Neural cell (in vitro differentiated cells): ENCODE results near the gene CFAP92. TPM values are rescaled to one million over a fixed set of nuclear protein-coding genes. Genes with fewer than 3 reads are reported as not detected.

ENCODE experiments used
- H2AFZ ChIP-seq: fragments of 200-600, 300-800 bp; sonication (generic), shearing (Covaris generic); 2 replicates; pipeline ENCODE4 v1.6.0; 2014; ENCODE audit warnings: low read depth, mild to moderate bottlenecking, antibody characterized with exemption, low read length, moderate library complexity
- H3F3A ChIP-seq: fragments of 200-600 bp; shearing (Covaris generic); 2 replicates; pipeline ENCODE4 v1.6.1; 2016; ENCODE audit warnings: mild to moderate bottlenecking, moderate library complexity, mixed read lengths, antibody characterized with exemption, low read length; ENCODE audit not compliant: insufficient read depth, poor library complexity, severe bottlenecking
- H3K27ac ChIP-seq: fragments of 200-600, 300-800 bp; sonication (generic), shearing (Covaris generic); 2 replicates; pipeline ENCODE4 v1.5.1; 2014; ENCODE audit warnings: mild to moderate bottlenecking, low read length, moderate library complexity
- H3K27me3 ChIP-seq: fragments of 300-800, 200-600 bp; sonication (generic), shearing (Covaris generic); 2 replicates; pipeline ENCODE4 v1.6.0; 2014; ENCODE audit warnings: mild to moderate bottlenecking, low read depth, low read length, moderate library complexity; ENCODE audit not compliant: insufficient read depth
- H3K36me3 ChIP-seq: fragments of 300-800, 200-600 bp; sonication (generic), shearing (Covaris generic); 2 replicates; pipeline ENCODE4 v1.5.1; 2014; ENCODE audit warnings: mild to moderate bottlenecking, antibody characterized with exemption, low read length, moderate library complexity; ENCODE audit not compliant: insufficient read depth
- H3K4me2 ChIP-seq: fragments of 300-800, 200-600 bp; sonication (generic), shearing (Covaris generic); 2 replicates; pipeline ENCODE4 v1.6.0; 2014; ENCODE audit warnings: mild to moderate bottlenecking, low read length
- H3K4me3 ChIP-seq: fragments of 300-800, 200-600 bp; sonication (generic), shearing (Covaris generic); 2 replicates; pipeline ENCODE4 v1.5.1; 2014; ENCODE audit warnings: mild to moderate bottlenecking, low read length, moderate library complexity
- H3K79me2 ChIP-seq: fragments of 200-600 bp; shearing (Covaris generic); replicated peaks from 2 replicates; pipeline ENCODE4 v1.6.0; 2014; ENCODE audit warnings: mild to moderate bottlenecking, low read length, moderate library complexity; ENCODE audit not compliant: insufficient read depth
- H3K9ac ChIP-seq: fragments of 300-800, 200-600 bp; sonication (generic), shearing (Covaris generic); 2 replicates; pipeline ENCODE4 v1.6.1; 2016; ENCODE audit warnings: mild to moderate bottlenecking, low read length, mixed read lengths
- H3K9me2 ChIP-seq: fragments of 200-600 bp; shearing (Covaris generic); 2 replicates; pipeline ENCODE4 v1.6.1; 2016; ENCODE audit warnings: mild to moderate bottlenecking, low read length, mixed read lengths; ENCODE audit not compliant: insufficient read depth
- H3K9me3 ChIP-seq: fragments of 200-600, 300-800 bp; sonication (generic), shearing (Covaris generic); 2 replicates; pipeline ENCODE4 v1.6.1; 2016; ENCODE audit warnings: mild to moderate bottlenecking, mixed run types, low read length, moderate library complexity, mixed read lengths
- H4K20me1 ChIP-seq: fragments of 200-600 bp; shearing (Covaris generic); 2 replicates; pipeline ENCODE4 v1.6.1; 2016; ENCODE audit warnings: mild to moderate bottlenecking, mixed run types; ENCODE audit not compliant: insufficient read depth
- CTCF ChIP-seq: fragments of 450-650 bp; IDR thresholded peaks from 2 replicates; pipeline ENCODE4 v1.5.1; 2014; ENCODE audit warnings: antibody characterized with exemption, mild to moderate bottlenecking, moderate library complexity; ENCODE audit not compliant: poor library complexity, severe bottlenecking
- EP300 ChIP-seq: fragments of 450-650 bp; conservative IDR thresholded peaks from 2 replicates; pipeline ENCODE4 v1.6.1; 2014; ENCODE audit warnings: antibody characterized with exemption, mild to moderate bottlenecking, moderate library complexity; ENCODE audit not compliant: poor library complexity, severe bottlenecking
- EZH2 ChIP-seq: fragments of 200-600, 300-800 bp; shearing (Covaris generic), sonication (generic); IDR thresholded peaks from 2 replicates; pipeline ENCODE4 v1.6.1; 2014; ENCODE audit warnings: antibody characterized with exemption, low read length, borderline replicate concordance, mild to moderate bottlenecking; ENCODE audit not compliant: insufficient read depth, poor library complexity, severe bottlenecking
- MXI1 ChIP-seq: fragments of 450-650 bp; conservative IDR thresholded peaks from 2 replicates; pipeline ENCODE4 v1.6.1; 2014; ENCODE audit warnings: antibody characterized with exemption, mild to moderate bottlenecking; ENCODE audit not compliant: poor library complexity, severe bottlenecking
- POLR2AphosphoS5 ChIP-seq: IDR thresholded peaks from 2 replicates; pipeline ENCODE4 v1.6.1; 2012
- RAD21 ChIP-seq: fragments of 450-650 bp; conservative IDR thresholded peaks from 2 replicates; pipeline ENCODE4 v1.6.1; 2014; ENCODE audit warnings: antibody characterized with exemption, mild to moderate bottlenecking, moderate library complexity
- REST ChIP-seq: IDR thresholded peaks from 2 replicates; pipeline ENCODE4 v1.6.1; 2012; ENCODE audit warnings: borderline replicate concordance
- SMC3 ChIP-seq: fragments of 450-650 bp; conservative IDR thresholded peaks from 2 replicates; pipeline ENCODE4 v1.6.1; 2014; ENCODE audit warnings: antibody characterized with exemption, mild to moderate bottlenecking, moderate library complexity; ENCODE audit not compliant: poor library complexity
- TAF1 ChIP-seq: IDR thresholded peaks from 2 replicates; pipeline ENCODE4 v1.6.1; 2012; ENCODE audit warnings: low read depth
- polyA plus RNA-seq: library from polyadenylated mRNA; depleted of rRNA; stranded (reverse); fragments of >200 nt; gene quantifications from 2 replicates; pipeline ENCODE4 v1.2.3, GENCODE V29; 2014

The CFAP92 gene
- polyA plus RNA-seq, 1 donor from 2014 or later, result 0.69 TPM

GRCh38 chr3:129015388-129016105 is 21.7 kb upstream of the CFAP92 start:
- Histone ChIP-seq H3K9ac (no peak overlapping the region), H3K9me3 (no peaks in the 10 kb centered on the region), H3K79me2 (no peaks in the 10 kb centered on the region), H4K20me1 (no peaks in the 10 kb centered on the region), H3K4me2 (no peak overlapping the region), H3K4me3 (no peak overlapping the region), H2AFZ (no peak overlapping the region), H3K36me3 (no peaks in the 10 kb centered on the region), H3K9me2 (no peaks in the 10 kb centered on the region), H3K27ac (no peak overlapping the region), H3F3A (no peaks in the 10 kb centered on the region), H3K27me3 (no peaks in the 10 kb centered on the region)
- no peak for TF ChIP-seq RAD21
- TF ChIP-seq SMC3, result no peak
- no peak for TF ChIP-seq REST
- TF ChIP-seq EP300, result no peak
- TF ChIP-seq EZH2, result no peak
- no peak for TF ChIP-seq TAF1
- TF ChIP-seq CTCF, result no peak
- no peak for TF ChIP-seq MXI1
- no peak for TF ChIP-seq POLR2AphosphoS5

GRCh38 chr3:129014793-129015345 is 21.0 kb upstream of the CFAP92 start:
- Histone ChIP-seq H4K20me1 (no peaks in the 10 kb centered on the region), H3K27ac (no peak overlapping the region), H3K4me3 (no peak overlapping the region), H3K79me2 (no peaks in the 10 kb centered on the region), H2AFZ (no peak overlapping the region), H3K9me2 (no peaks in the 10 kb centered on the region), H3K4me2 (no peak overlapping the region), H3F3A (no peaks in the 10 kb centered on the region), H3K36me3 (no peaks in the 10 kb centered on the region), H3K9ac (no peak overlapping the region), H3K27me3 (no peaks in the 10 kb centered on the region), H3K9me3 (no peaks in the 10 kb centered on the region)
- TF ChIP-seq CTCF, result no peak
